H1 (cell line): Measurements from ENCODE around the gene NT5C1A. TPM values are rescaled to one million over a fixed set of nuclear protein-coding genes. Genes with fewer than 3 reads are reported as not detected.

Experiments used
- NANOG ChIP-seq: IDR thresholded peaks from 2 replicates; pipeline ENCODE4 v1.6.1; 2011; ENCODE audit warnings: low read length, low read depth, mild to moderate bottlenecking, inconsistent platforms; ENCODE audit not compliant: insufficient read depth, poor library complexity, severe bottlenecking
- polyA plus RNA-seq, 7 experiments: library from polyadenylated mRNA; depleted of rRNA in 3 of 7; stranded (reverse) in 5 of 7; unstranded in 2 of 7; fragments of >200 nt in 5 of 7; fragments of 200-250 nt in 2 of 7; gene quantifications; 1 replicate in 5 of 7; 2 replicates in 1 of 7; 4 replicates in 1 of 7; pipeline versions ENCODE4 v1.2.1 to v1.2.3, GENCODE V29; 2011 to 2013; ENCODE audit warnings: missing spikeins in 2 of 7, mixed read lengths in 2 of 7
- total RNA-seq: library from RNA; stranded (reverse); fragmentation: NEBNext Ultra II Directional; extraction: Animal tissue kit (Norgen Biotek cat#: 25700); gene quantifications from 2 replicates; pipeline ENCODE4 v1.2.1, GENCODE V29; 2021

Gene NT5C1A
- total and polyA plus RNA-seq, 2 of the 8 experiments (the other 6 are each of a cell fraction or from before 2014, with no cell fraction given), result not detected

- TF ChIP-seq NANOG, result no peak
Observed at GRCh38 chr1:39643705-39644104, 28.2 kb downstream of the NT5C1A start (continued).
